GM20000 (cell line): ENCODE measurements around the gene CLNK.

Experiments used
- DNase-seq: peaks from one replicate; pipeline ENCODE4 v3.0.0; 2012; ENCODE audit warnings: low spot score
- TF ChIP-seq, protein P1 (sequence below): IDR thresholded peaks from 2 replicates; pipeline ENCODE4 v1.5.1; 2012; ENCODE audit warnings: mild to moderate bottlenecking, control low read depth; ENCODE audit errors: extremely low read depth, missing control alignments

CLNK gene

DNA sequence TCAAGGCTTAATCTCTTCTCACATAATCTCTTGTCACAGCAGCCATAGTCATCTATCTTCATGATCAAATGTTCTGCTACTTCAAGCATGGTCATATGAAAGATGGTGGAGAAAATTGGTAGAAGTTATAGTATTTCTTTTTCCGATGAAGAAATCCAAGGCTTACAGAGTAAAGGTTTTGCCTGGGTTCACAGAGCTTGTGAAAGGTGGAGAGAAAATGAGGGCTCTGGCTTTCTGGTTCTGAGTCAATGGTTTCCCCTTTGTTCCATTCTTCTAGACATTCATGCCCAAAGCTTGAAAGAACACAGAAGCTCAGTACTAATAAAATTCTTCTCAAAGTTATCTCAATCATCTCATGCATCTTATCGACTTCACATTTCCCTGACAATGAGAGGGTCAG, 36.1 kb downstream of the CLNK start:
- TF ChIP-seq, protein P1, sequence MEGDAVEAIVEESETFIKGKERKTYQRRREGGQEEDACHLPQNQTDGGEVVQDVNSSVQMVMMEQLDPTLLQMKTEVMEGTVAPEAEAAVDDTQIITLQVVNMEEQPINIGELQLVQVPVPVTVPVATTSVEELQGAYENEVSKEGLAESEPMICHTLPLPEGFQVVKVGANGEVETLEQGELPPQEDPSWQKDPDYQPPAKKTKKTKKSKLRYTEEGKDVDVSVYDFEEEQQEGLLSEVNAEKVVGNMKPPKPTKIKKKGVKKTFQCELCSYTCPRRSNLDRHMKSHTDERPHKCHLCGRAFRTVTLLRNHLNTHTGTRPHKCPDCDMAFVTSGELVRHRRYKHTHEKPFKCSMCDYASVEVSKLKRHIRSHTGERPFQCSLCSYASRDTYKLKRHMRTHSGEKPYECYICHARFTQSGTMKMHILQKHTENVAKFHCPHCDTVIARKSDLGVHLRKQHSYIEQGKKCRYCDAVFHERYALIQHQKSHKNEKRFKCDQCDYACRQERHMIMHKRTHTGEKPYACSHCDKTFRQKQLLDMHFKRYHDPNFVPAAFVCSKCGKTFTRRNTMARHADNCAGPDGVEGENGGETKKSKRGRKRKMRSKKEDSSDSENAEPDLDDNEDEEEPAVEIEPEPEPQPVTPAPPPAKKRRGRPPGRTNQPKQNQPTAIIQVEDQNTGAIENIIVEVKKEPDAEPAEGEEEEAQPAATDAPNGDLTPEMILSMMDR: no peak
- no peak for DNase-seq

DNA sequence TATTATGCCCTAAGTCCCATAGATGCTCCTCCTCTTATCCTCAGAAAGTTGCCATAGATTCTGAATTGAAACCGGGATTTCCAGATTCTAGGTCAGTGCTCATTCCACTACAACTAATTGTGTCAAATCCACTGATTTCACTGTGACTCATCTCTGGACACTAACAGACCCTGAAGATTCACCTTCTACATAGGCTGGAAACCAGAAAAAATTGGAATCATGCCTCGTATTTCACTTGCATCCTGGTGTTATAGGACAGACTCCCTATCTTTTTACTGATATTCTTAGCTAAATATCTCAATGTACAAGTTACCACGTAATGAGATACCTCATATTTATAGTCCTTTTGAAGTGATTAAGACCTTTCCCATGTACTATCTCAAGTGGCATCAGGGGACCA, 36.7 kb downstream of the CLNK start:
- DNase-seq: no peak
- TF ChIP-seq, protein P1: no peak

DNA sequence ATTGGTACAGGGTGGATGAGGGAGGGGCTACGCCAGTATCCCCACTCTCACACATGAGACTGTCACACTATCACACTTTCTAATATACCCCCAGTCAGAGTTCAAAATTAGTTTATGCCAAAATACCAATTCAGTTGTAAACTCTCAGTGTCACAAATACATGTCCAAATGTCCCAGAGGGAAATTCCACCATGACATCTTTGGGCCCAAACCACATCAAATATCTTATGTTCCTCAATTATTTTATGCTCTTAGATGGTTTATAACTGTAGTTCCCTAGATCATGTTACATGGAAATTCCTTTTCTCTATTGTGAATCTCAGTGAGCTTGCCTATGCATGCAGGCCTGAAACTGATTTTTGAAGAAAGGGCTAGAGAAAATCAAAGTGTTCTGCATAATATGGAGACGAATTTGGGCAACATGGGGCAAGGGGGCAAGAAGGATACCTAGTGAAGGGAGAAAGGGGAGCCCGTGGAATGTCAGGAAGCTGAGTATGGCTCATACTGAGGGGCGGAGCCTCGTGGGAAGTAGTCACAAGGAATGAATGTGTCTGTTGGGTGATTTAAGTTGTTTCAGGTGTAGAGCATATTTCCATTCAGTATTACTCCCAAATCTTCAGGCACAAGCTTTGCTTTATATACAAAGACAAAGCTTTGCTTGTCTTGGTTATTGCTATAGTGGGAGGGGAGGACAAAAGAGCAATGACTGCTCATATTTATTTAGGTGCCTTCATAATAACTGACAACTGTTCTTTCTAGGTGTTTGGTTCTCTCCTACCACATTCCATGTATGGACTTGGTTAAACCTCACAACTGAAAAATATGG, 40.8 kb downstream of the CLNK start:
- DNase-seq: no peak
- TF ChIP-seq, protein P1: no peak

DNA sequence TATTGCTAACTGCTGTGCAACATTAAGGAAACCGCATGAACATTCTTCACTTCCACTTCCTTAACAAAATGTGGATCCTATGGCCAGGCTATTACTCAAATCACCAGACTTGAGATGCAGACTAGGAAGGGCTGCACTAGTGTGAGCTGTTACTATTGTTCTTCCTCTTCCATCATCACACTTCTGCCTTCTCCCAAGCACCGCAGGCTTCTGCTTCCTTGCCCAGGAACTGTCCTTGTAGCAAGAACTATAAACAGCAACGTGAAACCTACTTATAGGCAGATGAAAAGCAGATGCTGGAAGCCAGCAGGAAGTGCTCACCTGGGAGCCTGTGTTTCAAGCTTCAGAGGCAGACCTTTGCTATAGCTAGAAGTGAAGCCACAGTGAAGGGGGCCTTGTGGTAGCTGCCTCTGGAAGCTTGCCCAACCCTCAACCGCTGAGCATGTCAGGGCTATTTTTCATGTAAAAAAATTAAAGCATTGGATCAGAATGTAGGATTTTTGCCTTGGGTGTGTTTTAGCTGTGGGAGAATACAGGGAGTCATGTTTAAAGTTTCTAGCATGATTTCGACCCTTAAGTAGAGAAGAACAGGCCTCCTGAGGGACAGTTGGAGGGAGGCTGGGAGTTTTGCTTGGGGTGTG, 43.9 kb downstream of the CLNK start:
- no peak for DNase-seq
- TF ChIP-seq, protein P1: no peak

DNA sequence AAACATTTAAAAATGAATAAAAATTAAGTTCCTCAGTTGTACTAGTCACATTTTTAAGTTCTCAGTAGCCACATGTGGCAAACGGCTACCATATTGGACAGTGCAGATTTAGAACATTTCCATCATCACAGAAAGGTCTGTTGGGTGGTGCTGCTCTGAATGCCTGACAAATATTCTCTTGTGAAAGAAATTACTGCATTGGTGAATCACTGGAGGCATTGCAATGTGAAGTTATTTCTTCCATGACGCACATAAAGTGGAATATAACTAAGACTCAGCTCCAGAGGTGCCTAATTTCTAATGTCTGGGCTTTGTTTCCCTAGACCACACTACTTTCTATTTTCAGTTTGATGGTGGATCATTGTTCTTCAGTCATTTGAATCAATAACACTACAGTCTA, 44.9 kb downstream of the CLNK start:
- no peak for DNase-seq
- TF ChIP-seq, protein P1: no peak

DNA sequence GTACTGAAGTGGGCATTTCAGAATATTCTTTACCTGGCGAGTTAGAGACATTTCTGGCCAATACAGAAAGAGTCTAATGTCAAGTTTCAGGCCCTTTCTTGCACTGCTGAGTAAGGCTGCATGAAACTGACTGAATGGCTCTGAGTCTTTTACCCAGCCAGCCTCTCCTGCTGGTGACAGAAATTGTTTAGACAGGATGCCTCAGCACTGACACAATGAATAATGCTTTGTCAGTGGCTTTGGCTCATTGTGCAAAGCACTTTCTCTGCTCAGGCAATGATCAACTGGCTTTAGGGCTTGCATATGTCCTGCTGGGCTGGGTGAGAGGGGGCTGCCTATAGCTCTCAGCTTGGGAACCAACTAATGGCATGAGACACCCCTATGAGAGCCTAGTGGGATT, 45.5 kb downstream of the CLNK start:
- TF ChIP-seq, protein P1: no peak
- no peak for DNase-seq

DNA sequence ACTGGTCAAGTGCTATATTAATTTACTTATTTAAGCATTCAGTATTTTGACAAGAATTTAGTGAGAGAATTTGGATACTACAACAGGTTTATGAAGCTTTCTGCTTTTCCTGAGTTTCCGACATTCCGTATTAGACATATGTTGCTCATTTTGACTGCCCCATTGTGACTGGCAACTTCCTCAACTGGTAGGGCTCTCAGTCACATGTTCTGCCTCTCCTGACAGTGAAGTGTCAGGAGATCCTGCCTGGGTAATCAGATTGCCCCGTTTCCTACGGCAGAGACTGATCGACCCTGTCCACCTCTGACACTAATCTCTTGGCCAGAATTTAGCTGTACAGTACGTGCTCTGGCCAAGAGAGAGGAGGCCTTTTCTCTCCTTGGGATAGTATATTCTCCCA, 49.5 kb downstream of the CLNK start:
- no peak for DNase-seq
- TF ChIP-seq, protein P1: no peak
